ENCODE data around the gene DENND6B. TPM values are rescaled to one million over a fixed set of nuclear protein-coding genes. Genes with fewer than 3 reads are reported as not detected.

The DENND6B gene
- total RNA-seq, 1 experiment from 2014 or later: 4.0 TPM

GRCh38 chr22:50303515-50303847 is 23.3 kb downstream of the DENND6B start:
- CTCF ChIA-PET: interaction anchor here (0.6 to 2.6 kb wide), 9 partner anchors 9 to 312 kb away, joined by 3 to 19 read pairs (median 4); no protein-coding TSS in a partner anchor
- peaks cover 40% of the 10 kb centered on the region for H3K36me3 Mint-ChIP-seq (ENCODE audit: insufficient read depth, unreplicated experiment)

GRCh38 chr22:50302564-50302963 is 24.2 kb downstream of the DENND6B start:
- CTCF ChIA-PET: interaction anchor here (0.6 to 2.6 kb wide), 5 partner anchors 23 to 75 kb away, joined by 3 to 19 read pairs (median 3); no protein-coding TSS in a partner anchor
- no peak for TF ChIP-seq CTCF (IDR thresholded peaks at IDR 0.05; ENCODE audit: unreplicated experiment)
- intact Hi-C loops (cut with micrococcal nuclease): no loop called here
- no peaks in the 10 kb centered on the region for H3K9me3 Mint-ChIP-seq (ENCODE audit: unreplicated experiment)
- H3K4me1 Mint-ChIP-seq (ENCODE audit: insufficient read depth, unreplicated experiment): peaks cover 30% of the 10 kb centered on the region
- BruUV-seq (replicated peaks): no TSS peak
- H3K4me3 Mint-ChIP-seq (ENCODE audit: unreplicated experiment): peak overlapping the region; percentile 81
- no peaks in the 10 kb centered on the region for H3K27me3 Mint-ChIP-seq (ENCODE audit: insufficient read depth, unreplicated experiment)
- peaks cover 47% of the 10 kb centered on the region for H3K36me3 Mint-ChIP-seq (ENCODE audit: insufficient read depth, unreplicated experiment)
- peak overlapping the region; percentile 87 for H3K27ac Mint-ChIP-seq (ENCODE audit: low read depth, unreplicated experiment)
- POLR2A ChIA-PET: interaction anchor here (1.0 to 6.6 kb wide), 4 partner anchors 10 to 223 kb away, joined by 3 to 73 read pairs (median 32); partner anchors contain the start of genes DENND6B and SCO2
- DNase-seq (ENCODE audit: unreplicated experiment): no peak

More at GRCh38 chr22:50303515-50303847, 23.3 kb downstream of the DENND6B start:
- H3K27me3 Mint-ChIP-seq (ENCODE audit: insufficient read depth, unreplicated experiment): no peaks in the 10 kb centered on the region
- no peak for DNase-seq (ENCODE audit: unreplicated experiment)
- peak overlapping the region; percentile 81 for H3K4me3 Mint-ChIP-seq (ENCODE audit: unreplicated experiment)
- no TSS peak for BruUV-seq (replicated peaks)
- H3K9me3 Mint-ChIP-seq (ENCODE audit: unreplicated experiment): no peaks in the 10 kb centered on the region
- H3K27ac Mint-ChIP-seq (ENCODE audit: low read depth, unreplicated experiment): peak overlapping the region; percentile 87
- no peak for TF ChIP-seq CTCF (IDR thresholded peaks at IDR 0.05; ENCODE audit: unreplicated experiment)
- POLR2A ChIA-PET: interaction anchor here (0.6 to 6.6 kb wide), 8 partner anchors 11 to 353 kb away, joined by 3 to 73 read pairs (median 4); partner anchors contain the start of genes DENND6B, HDAC10 and SCO2
- intact Hi-C loops (cut with micrococcal nuclease): no loop called here
- peaks cover 29% of the 10 kb centered on the region for H3K4me1 Mint-ChIP-seq (ENCODE audit: insufficient read depth, unreplicated experiment)

GRCh38 chr22:50302041-50302541 is 24.7 kb downstream of the DENND6B start:
- CTCF ChIA-PET: interaction anchor here (0.6 to 2.6 kb wide), 5 partner anchors 23 to 74 kb away, joined by 3 to 19 read pairs (median 3); no protein-coding TSS in a partner anchor
- Mint-ChIP-seq H3K27ac (ENCODE audit: low read depth, unreplicated experiment) (peak overlapping the region; percentile 87), H3K4me3 (ENCODE audit: unreplicated experiment) (peak overlapping the region; percentile 81), H3K27me3 (ENCODE audit: insufficient read depth, unreplicated experiment) (no peaks in the 10 kb centered on the region), H3K4me1 (ENCODE audit: insufficient read depth, unreplicated experiment) (peaks cover 34% of the 10 kb centered on the region), H3K36me3 (ENCODE audit: insufficient read depth, unreplicated experiment) (peaks cover 48% of the 10 kb centered on the region), H3K9me3 (ENCODE audit: unreplicated experiment) (no peaks in the 10 kb centered on the region)
- intact Hi-C loops (cut with micrococcal nuclease): no loop called here
- no peak for TF ChIP-seq CTCF (IDR thresholded peaks at IDR 0.05; ENCODE audit: unreplicated experiment)
- peak; percentile 38 for DNase-seq (ENCODE audit: unreplicated experiment)
- POLR2A ChIA-PET: interaction anchor here (1.0 to 6.6 kb wide), 4 partner anchors 9 to 56 kb away, joined by 3 to 73 read pairs (median 32); partner anchors contain the start of gene DENND6B
- BruUV-seq (replicated peaks): no TSS peak

GRCh38 chr22:50301581-50301991 is 25.2 kb downstream of the DENND6B start:
- peaks cover 47% of the 10 kb centered on the region for H3K36me3 Mint-ChIP-seq (ENCODE audit: insufficient read depth, unreplicated experiment)
- POLR2A ChIA-PET: interaction anchor here (1.3 to 6.6 kb wide), 2 partner anchors 9 to 56 kb away, joined by 4 to 73 read pairs; no protein-coding TSS in a partner anchor
- no peak for DNase-seq (ENCODE audit: unreplicated experiment)
- BruUV-seq (replicated peaks): no TSS peak
- TF ChIP-seq CTCF (IDR thresholded peaks at IDR 0.05; ENCODE audit: unreplicated experiment): no peak
- H3K4me3 Mint-ChIP-seq (ENCODE audit: unreplicated experiment): peak overlapping the region; percentile 81
- CTCF ChIA-PET: interaction anchor here (0.6 to 2.6 kb wide), 3 partner anchors 26 to 126 kb away, joined by 3 to 19 read pairs (median 3); no protein-coding TSS in a partner anchor
- intact Hi-C loops (cut with micrococcal nuclease): no loop called here
- no peaks in the 10 kb centered on the region for H3K9me3 Mint-ChIP-seq (ENCODE audit: unreplicated experiment)
- H3K4me1 Mint-ChIP-seq (ENCODE audit: insufficient read depth, unreplicated experiment): peaks cover 34% of the 10 kb centered on the region
- H3K27me3 Mint-ChIP-seq (ENCODE audit: insufficient read depth, unreplicated experiment): no peaks in the 10 kb centered on the region
- H3K27ac Mint-ChIP-seq (ENCODE audit: low read depth, unreplicated experiment): peak overlapping the region; percentile 87
